Fibroblast of lung (primary cell): ENCODE data around the gene KANTR. TPM values are rescaled to one million over a fixed set of nuclear protein-coding genes. Genes with fewer than 3 reads are reported as not detected.

Experiments
- DNase-seq, 2 donors: peaks; one replicate each; pipeline versions ENCODE4 v3.0.0 to v3.0.0-alpha.2; 2010; ENCODE audit warnings: low read depth in 2 of 2
- H2AFZ ChIP-seq: 2 replicates; pipeline ENCODE4 v1.5.1; 2012; ENCODE audit warnings: low read length, control low read depth, inconsistent platforms
- H3K27ac ChIP-seq: 2 replicates; pipeline ENCODE4 v1.5.1; 2011; ENCODE audit warnings: low read length, control low read depth; ENCODE audit not compliant: insufficient read depth
- H3K27me3 ChIP-seq: 2 replicates; pipeline ENCODE4 v1.5.1; 2011; ENCODE audit warnings: mild to moderate bottlenecking, low read length; ENCODE audit not compliant: control insufficient read depth, insufficient read depth
- H3K36me3 ChIP-seq: 2 replicates; pipeline ENCODE4 v1.5.1; 2011; ENCODE audit warnings: low read length; ENCODE audit not compliant: control insufficient read depth, insufficient read depth
- H3K4me1 ChIP-seq: 2 replicates; pipeline ENCODE4 v1.5.1; 2011; ENCODE audit warnings: low read length; ENCODE audit not compliant: control insufficient read depth, insufficient read depth; ENCODE audit errors: extremely low read depth
- H3K4me2 ChIP-seq: 2 replicates; pipeline ENCODE4 v1.5.1; 2011; ENCODE audit warnings: low read length, control low read depth; ENCODE audit not compliant: insufficient read depth; ENCODE audit errors: extremely low read depth
- H3K4me3 ChIP-seq, 4 experiments: fragments of 200-600 bp in 1 of 4; sonication (generic) in 1 of 4; replicated peaks in 1 of 4; 2 replicates each; pipeline ENCODE4 v1.5.1; 2011 to 2016; ENCODE audit warnings: low read length in 4 of 4, low read depth in 3 of 4, mild to moderate bottlenecking in 3 of 4, control low read depth in 2 of 4, inconsistent platforms in 1 of 4, mixed read lengths in 1 of 4; ENCODE audit not compliant: insufficient read depth in 1 of 4; ENCODE audit errors: control extremely low read depth in 1 of 4
- H3K79me2 ChIP-seq: 2 replicates; pipeline ENCODE4 v1.5.1; 2012; ENCODE audit warnings: mild to moderate bottlenecking, low read length, inconsistent platforms; ENCODE audit not compliant: control insufficient read depth, insufficient read depth
- H3K9ac ChIP-seq: 2 replicates; pipeline ENCODE4 v1.5.1; 2011; ENCODE audit warnings: mild to moderate bottlenecking, low read length, control low read depth; ENCODE audit not compliant: insufficient read depth
- H3K9me3 ChIP-seq: 2 replicates; pipeline ENCODE4 v1.5.1; 2012; ENCODE audit warnings: low read depth, low read length; ENCODE audit not compliant: control insufficient read depth, insufficient read depth
- H4K20me1 ChIP-seq: 2 replicates; pipeline ENCODE4 v1.5.1; 2011; ENCODE audit warnings: low read length; ENCODE audit not compliant: control insufficient read depth, insufficient read depth; ENCODE audit errors: extremely low read depth
- EZH2 ChIP-seq: IDR thresholded peaks from 2 replicates; pipeline ENCODE4 v1.5.1; 2012; ENCODE audit warnings: low read length, control low read depth, mild to moderate bottlenecking; ENCODE audit errors: missing control alignments
- polyA plus RNA-seq, 2 donors: library from polyadenylated mRNA; depleted of rRNA in 1 of 2; stranded (reverse) in 1 of 2; unstranded in 1 of 2; fragments of >200 nt; gene quantifications; 2 replicates each; pipeline ENCODE4 v1.2.1, GENCODE V29; 2011 to 2012; ENCODE audit warnings: missing spikeins in 1 of 2
- total RNA-seq: library from RNA; depleted of rRNA; stranded (reverse); fragments of >200 nt; gene quantifications from 2 replicates; pipeline ENCODE4 v1.2.1, GENCODE V29; 2014
- TF ChIP-seq, protein P1 (sequence below), 2 donors: IDR thresholded peaks in 1 of 2; conservative IDR thresholded peaks in 1 of 2; 1 replicate in 1 of 2; 2 replicates in 1 of 2; pipeline ENCODE4 v1.5.1; 2011 to 2012; ENCODE audit warnings: low read length in 2 of 2, control low read depth in 1 of 2, inconsistent platforms in 1 of 2, low read depth in 1 of 2, mild to moderate bottlenecking in 1 of 2

The KANTR gene
- total and polyA plus RNA-seq, 2 donors (not counting 1 experiment from before 2014, with no cell fraction given), result 2.4 to 7.1 TPM

DNA sequence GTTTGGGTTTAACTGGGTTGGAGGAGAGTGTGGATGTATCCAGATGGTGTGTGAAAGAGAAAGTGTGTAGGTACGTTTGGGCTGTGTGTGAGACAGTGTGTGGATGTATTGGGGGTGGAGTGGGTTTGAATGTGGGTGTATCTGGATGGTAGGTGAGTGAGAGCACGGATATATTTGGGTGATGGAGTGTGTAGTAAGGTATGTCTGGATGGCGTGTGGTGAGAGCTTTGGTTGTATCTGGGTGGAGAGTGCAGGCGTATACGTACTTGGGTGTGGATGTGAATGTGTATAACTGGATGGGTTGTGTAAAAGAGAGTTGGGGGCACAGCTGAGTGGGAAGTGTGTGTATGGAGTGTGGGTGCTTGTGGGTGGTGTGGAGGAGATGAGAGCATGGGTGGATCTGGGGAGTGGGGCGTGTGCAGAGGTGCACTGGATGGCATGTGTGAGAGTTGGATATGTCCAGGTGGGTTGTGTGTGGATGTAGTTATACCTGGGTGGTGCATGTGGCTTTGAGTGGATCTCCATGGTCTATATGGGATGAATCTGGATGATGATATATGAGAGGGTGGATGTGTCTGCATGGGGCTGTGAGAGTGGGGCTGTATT is 38.6 kb upstream of the KANTR start:
- Histone ChIP-seq H3K9ac (no peak overlapping the region), H3K79me2 (peaks cover 47% of the 10 kb centered on the region), H4K20me1 (peaks cover 2% of the 10 kb centered on the region), H3K4me1 (no peaks in the 10 kb centered on the region), H3K27ac (no peak overlapping the region), H3K9me3 (no peaks in the 10 kb centered on the region), H3K4me3 (no peak overlapping the region), H3K27me3 (no peaks in the 10 kb centered on the region), H2AFZ (no peak overlapping the region), H3K4me2 (no peak overlapping the region), H3K36me3 (no peaks in the 10 kb centered on the region)
- DNase-seq, result no peak
- TF ChIP-seq EZH2, result no peak
- TF ChIP-seq, protein P1, sequence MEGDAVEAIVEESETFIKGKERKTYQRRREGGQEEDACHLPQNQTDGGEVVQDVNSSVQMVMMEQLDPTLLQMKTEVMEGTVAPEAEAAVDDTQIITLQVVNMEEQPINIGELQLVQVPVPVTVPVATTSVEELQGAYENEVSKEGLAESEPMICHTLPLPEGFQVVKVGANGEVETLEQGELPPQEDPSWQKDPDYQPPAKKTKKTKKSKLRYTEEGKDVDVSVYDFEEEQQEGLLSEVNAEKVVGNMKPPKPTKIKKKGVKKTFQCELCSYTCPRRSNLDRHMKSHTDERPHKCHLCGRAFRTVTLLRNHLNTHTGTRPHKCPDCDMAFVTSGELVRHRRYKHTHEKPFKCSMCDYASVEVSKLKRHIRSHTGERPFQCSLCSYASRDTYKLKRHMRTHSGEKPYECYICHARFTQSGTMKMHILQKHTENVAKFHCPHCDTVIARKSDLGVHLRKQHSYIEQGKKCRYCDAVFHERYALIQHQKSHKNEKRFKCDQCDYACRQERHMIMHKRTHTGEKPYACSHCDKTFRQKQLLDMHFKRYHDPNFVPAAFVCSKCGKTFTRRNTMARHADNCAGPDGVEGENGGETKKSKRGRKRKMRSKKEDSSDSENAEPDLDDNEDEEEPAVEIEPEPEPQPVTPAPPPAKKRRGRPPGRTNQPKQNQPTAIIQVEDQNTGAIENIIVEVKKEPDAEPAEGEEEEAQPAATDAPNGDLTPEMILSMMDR (conservative IDR thresholded peaks at IDR 0.05 in 1 of 2, IDR thresholded peaks at IDR 0.05 in 1 of 2; ENCODE audit: low read depth in 1 of 2, low read length in 2 of 2), result no peak

GRCh38 chrX:53056292-53056691 is 37.6 kb upstream of the KANTR start:
- Histone ChIP-seq H3K4me3 (no peak overlapping the region), H2AFZ (no peak overlapping the region), H3K9me3 (no peaks in the 10 kb centered on the region), H4K20me1 (peaks cover 2% of the 10 kb centered on the region), H3K27ac (no peak overlapping the region), H3K4me2 (no peak overlapping the region), H3K79me2 (peaks cover 37% of the 10 kb centered on the region), H3K27me3 (no peaks in the 10 kb centered on the region), H3K36me3 (no peaks in the 10 kb centered on the region), H3K9ac (no peak overlapping the region), H3K4me1 (no peaks in the 10 kb centered on the region)
- TF ChIP-seq, protein P1 (conservative IDR thresholded peaks at IDR 0.05 in 1 of 2, IDR thresholded peaks at IDR 0.05 in 1 of 2; ENCODE audit: low read depth in 1 of 2, low read length in 2 of 2), result no peak
- no peak for TF ChIP-seq EZH2
- DNase-seq, result peak in 1 of 2 donors; percentile 20

DNA sequence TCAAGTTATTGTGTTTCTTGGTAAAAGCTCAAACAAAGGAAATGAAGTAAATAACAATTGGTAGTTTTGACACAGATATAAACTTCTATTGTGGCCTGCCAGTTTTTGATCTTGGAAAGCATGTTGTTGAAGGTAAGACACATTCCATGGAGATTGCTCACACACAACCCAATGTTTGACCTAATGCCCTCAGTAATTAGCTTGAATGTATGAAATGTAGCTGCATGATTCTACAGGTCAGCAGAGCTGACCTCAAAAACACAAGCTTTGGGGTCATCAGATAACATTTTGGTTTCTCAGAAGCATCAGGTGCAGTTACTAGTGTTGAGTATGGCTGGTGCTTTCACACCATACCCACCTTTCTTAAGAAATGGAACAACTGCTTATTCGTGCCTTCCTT is 28.8 kb upstream of the KANTR start:
- H3K9ac ChIP-seq, result no peak overlapping the region
- H2AFZ ChIP-seq, result no peak overlapping the region
- no peak overlapping the region for H3K4me3 ChIP-seq
- no peak overlapping the region for H3K4me2 ChIP-seq
- no peaks in the 10 kb centered on the region for H3K36me3 ChIP-seq
- H3K79me2 ChIP-seq, result no peaks in the 10 kb centered on the region
- TF ChIP-seq, protein P1 (conservative IDR thresholded peaks at IDR 0.05 in 1 of 2, IDR thresholded peaks at IDR 0.05 in 1 of 2; ENCODE audit: low read depth in 1 of 2, low read length in 2 of 2), result no peak
- no peak for TF ChIP-seq EZH2
- no peak for DNase-seq
- H3K9me3 ChIP-seq, result no peaks in the 10 kb centered on the region
- H3K27ac ChIP-seq, result no peak overlapping the region
- H3K4me1 ChIP-seq, result no peaks in the 10 kb centered on the region
- no peaks in the 10 kb centered on the region for H4K20me1 ChIP-seq
- no peaks in the 10 kb centered on the region for H3K27me3 ChIP-seq
